Endometrial microvascular endothelial cells (primary cell): Measurements from ENCODE around the gene ALPL. TPM values are rescaled to one million over a fixed set of nuclear protein-coding genes. Genes with fewer than 3 reads are reported as not detected.
"Not testable (repeated sequence)": the region's sequence is repeated elsewhere in the genome, so short reads cannot be mapped to it uniquely, and the experiment has no call there.

ENCODE experiments used
- in situ Hi-C: cut with HindIII; loops from 2 replicates; pipeline ENCODE4 v1.10.0; 2017; ENCODE audit warnings: low sequenced_read_pairs, low pct_unique_long_range_greater_than_20kb; ENCODE audit errors: inconsistent ontology term
- total RNA-seq: library from RNA; depleted of rRNA; stranded (reverse); fragments of >200 nt; gene quantifications from one replicate; pipeline ENCODE4 v1.2.3, GENCODE V29; 2015; ENCODE audit errors: inconsistent ontology term

Gene ALPL
- total RNA-seq, 1 donor from 2014 or later = not detected

DNA sequence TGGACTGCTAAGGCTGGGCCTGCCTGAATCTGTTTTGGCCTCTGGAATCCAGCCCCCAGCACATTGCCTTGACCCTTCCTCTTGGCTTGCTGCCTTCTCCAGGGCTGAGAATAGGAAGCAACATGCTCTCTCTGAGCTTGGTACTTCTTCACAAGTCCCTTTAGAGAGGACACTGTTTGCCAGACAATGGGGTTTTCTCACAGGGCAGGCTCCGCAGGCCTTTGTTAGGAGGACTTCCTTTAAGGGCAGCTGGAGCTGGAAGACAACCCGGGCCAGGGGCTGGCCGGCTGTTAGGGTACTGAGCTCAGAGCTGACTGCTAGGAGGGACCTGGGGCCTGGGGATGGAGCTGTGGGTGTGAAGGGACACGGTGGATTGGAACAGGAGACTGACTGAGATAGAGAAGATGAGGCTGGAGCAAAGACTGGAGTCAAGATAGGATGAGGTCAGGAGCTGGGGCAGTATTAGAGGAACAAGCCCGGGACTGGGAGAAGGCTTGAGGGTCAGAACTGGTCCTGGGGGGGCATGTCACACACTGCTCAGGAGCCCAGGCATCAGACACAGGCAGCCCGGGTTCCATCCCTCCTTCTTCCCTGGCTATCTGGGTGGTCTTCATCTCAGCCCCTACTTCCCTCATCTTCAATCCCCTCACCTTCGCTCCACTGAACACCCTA lies 5.4 kb upstream of the ALPL start:
- in situ Hi-C loops = no loop called here

GRCh38 chr1:21506804-21507203 lies 2.4 kb upstream of the ALPL start:
- in situ Hi-C loops = no loop called here

- in situ Hi-C loops = no loop called here
Measured at GRCh38 chr1:21507511-21508270, 1.5 kb upstream of the ALPL start.

GRCh38 chr1:21508580-21509350 lies 458 bp upstream of the ALPL start:
- in situ Hi-C loops = no loop called here

DNA sequence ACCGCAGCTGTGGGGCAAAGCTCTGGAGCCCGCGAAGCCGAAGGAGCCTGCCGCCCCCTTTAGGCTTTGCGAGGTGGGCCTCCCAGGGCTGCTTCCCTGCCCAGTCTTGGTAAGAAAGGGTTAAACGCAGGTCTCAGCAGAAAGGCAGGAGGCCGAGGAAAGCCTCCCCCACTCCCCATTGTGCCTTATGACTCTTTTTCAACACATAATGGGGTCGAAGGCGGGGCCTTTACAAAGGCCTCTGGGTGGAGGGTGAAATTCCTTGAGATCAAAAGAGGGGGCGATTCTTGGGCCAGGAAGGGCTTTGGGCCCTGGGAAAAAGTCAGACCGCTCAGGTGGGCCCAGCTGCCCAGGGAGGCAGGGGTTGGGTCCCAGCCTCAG lies 880 bp downstream of the ALPL start:
- in situ Hi-C loops = no loop called here

GRCh38 chr1:21510885-21511578 lies 1.8 kb downstream of the ALPL start:
- in situ Hi-C loops = no loop called here

DNA sequence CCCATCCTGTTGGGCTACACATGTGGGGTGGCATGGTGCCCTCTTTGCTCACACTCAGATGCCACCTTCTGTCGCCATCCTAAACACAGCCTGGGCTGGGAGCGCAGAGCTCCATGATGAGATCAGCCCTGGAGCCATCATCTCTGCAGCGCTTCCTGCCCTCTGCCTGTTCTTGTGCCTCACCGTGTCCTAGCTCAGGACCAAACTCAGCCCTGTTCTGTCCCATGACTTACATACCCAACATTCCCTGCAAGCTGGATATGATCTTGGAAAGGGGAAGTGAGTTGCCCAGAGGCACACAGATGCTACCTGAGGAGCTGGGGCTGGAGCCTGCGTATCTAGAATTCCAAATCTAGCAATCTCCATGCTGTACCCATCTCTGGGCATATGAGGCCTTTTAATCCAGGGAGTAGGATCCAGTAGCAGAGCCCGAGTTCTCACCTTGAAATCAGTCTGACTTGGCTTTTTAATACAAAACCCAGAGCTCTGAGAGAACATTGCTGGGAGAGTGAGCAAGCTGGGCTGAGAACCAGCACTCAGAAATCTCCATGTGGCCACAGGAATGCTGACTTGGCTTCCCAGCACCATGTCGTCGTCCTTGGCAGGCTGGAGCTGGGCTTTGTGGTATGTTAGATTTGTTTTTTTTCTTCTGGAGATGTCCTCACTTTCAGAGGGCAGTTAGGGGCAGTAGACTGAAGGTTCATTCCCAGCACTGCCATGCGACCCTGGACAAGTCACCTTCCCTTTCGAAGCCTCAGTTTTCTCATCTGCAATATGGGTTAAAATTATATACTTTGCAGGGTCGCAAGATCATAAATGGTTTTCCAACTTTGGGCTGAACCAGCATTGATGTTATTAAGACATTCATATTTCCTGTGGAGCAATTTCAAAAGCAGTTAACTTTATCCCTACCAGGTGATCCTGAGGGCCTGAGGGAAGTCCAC lies 2.6 kb downstream of the ALPL start:
- in situ Hi-C loops = no loop called here

DNA sequence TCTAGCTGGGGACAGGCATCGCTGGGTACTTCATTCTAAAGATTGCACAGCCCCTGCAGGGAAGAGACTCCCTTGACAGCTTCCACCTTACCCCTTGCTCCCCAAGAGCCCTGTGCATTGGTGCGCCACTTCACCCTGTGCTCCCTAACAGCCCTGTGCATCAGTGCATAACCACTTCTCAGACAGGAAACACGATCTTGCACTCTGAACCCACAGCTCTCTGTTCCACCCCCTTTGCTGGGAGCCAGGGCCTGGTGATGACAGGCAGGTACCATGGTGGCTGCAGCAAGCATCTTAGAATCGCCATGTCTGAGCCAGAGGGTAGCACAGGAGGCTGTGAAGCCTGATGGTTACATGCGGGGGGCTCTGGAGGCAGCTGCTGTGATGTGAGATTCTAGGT lies 5.0 kb downstream of the ALPL start:
- in situ Hi-C loops = no loop called here

DNA sequence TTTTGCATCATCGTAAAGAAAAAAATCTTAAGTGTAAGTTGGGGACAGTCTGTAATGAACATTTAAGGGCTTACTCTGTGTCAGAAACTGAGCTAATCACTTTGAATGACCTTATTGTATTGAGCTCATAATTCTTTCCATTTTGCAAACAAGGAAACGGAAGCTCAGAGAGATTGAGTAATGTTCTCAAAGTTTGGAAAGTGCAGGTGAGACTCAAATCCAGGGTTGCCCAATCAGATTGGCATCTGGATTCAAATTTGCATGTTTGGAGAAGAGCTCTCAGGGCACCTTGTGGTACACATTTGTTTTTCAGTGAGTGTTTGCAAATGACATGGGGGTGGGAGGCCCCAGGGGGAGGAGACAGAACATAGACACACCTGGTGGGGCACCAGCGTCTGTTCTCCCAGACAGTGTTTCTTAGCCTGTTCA lies 8.0 kb downstream of the ALPL start:
- in situ Hi-C loops = no loop called here

DNA sequence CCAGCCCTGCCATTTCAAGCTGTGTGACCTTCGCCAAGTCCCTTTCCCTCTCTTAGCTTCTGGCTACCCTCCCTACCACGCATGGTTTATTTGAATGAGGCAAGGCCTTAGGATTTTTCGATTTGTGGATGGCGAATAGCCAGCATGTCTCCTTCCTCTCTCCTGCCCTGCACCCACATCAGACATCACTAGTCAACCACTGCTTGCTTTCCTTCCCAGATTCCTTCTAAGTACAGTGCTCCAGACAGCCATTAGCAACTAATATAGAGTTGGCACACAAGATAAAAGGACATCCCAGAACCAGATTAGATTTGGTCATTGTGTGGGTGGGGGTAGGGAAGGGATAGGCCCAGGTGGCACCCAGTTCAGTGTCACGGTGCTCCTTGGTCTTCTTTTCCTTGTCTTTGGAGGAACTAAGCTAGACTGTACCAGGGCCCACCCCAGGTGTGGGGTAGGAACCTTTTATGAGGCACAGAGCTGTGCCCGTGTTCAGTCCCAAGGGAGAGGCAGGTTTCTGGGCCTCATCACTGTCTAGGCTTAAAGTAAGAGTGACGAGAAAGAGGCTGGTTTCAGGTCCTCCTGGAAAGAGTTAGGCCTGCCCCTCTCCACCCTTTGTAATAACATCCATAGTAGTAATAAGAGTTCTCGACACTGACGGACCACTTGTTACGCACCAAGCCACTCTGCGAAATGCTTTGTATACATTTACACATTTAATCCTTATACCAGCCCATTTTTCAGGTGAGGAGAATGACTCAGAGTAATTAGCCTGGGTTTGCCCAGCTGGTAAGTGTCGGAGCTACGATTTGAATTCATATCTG lies 8.6 kb downstream of the ALPL start:
- in situ Hi-C loops = no loop called here

DNA sequence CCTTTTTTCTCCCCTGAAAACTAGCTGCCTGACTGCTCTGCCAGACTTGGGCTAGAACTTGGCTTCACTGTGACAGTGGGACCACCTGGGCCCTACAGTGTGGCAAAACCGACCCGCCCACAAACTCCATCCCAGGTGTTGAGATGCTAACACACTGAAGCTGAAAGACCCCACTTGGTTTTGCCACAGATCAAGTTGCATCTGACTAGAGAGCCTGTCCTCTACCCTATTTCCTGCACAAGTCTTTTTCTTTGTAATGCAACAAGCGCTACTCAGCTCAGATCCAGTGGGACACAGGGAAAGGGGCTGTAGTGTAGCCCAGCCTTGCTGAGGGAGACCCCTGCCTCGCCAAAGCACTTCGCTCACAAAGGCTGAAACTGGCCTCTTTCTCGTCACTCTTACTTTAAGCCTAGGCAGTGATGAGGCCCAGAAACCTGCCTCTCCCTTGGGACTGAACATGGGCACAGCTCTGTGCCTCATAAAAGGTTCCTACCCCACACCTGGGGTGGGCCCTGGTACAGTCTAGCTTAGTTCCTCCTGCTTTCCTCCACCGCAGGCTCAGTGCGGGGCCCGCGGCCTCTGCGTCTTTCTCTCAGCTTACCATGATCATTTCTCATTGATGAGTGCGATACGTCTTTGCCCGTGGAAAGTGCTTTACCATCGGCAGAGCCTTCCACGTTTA lies 9.7 kb downstream of the ALPL start:
- in situ Hi-C loops = no loop called here

GRCh38 chr1:21519486-21520070 lies 10.4 kb downstream of the ALPL start:
- in situ Hi-C loops = not testable (repeated sequence)

- in situ Hi-C loops = no loop called here
Measured at GRCh38 chr1:21520899-21521716, 11.9 kb downstream of the ALPL start.

GRCh38 chr1:21521717-21522060 lies 12.5 kb downstream of the ALPL start:
- in situ Hi-C loops = no loop called here

GRCh38 chr1:21522525-21523038 lies 13.4 kb downstream of the ALPL start:
- in situ Hi-C loops = no loop called here
